Measurements from ENCODE around the gene RCVRN.

RCVRN gene

DNA sequence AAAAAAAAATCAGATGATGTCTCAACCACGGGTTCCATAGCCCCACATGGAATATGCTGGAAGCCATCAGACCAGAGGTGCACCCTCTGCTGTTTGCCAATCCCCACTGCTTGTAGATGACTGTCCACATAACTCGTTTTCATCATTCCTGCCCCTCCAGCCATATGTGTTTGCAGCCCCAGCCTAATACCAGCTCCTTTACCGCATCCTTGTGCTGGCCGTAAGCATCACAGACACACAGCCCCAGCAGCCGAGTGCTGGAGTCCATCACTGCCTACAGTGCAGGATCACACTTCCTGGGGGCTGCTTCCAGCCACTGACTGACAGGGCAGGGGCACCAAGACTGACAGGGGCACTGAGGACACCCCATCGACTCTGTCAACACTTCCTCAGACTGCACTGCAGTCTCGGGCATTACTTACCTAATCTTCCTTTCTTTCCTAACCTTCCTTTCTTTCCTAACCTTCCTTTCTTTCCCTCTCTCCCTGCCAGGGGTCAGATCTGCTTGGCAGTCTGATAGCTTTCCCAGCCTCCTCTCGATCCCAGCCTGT lies 5.0 kb downstream of the RCVRN start:
- ChIA-PET CTCF (interaction anchor here (0.9 to 1.0 kb wide), 2 partner anchors 10 kb away, joined by 3 read pairs; no protein-coding TSS in a partner anchor), POLR2A (no interaction called here)
- TF ChIP-seq TARDBP (IDR thresholded peaks at IDR 0.05) (no peak), SUZ12 (IDR thresholded peaks at IDR 0.05) (no peak), SP1 (IDR thresholded peaks at IDR 0.05) (no peak), LEF1 (IDR thresholded peaks at IDR 0.05; ENCODE audit: borderline replicate concordance) (no peak), FOXM1 (IDR thresholded peaks at IDR 0.05; ENCODE audit: borderline replicate concordance) (no peak), FOXA1 (IDR thresholded peaks at IDR 0.05) (no peak), HDGF (IDR thresholded peaks at IDR 0.05; ENCODE audit: borderline replicate concordance) (no peak), BHLHE40 (IDR thresholded peaks at IDR 0.05; ENCODE audit: borderline replicate concordance) (no peak), ELF4 (IDR thresholded peaks at IDR 0.05) (no peak), L3MBTL2 (conservative IDR thresholded peaks at IDR 0.05) (no peak), ARNT (IDR thresholded peaks at IDR 0.05) (no peak), FOXK2 (IDR thresholded peaks at IDR 0.05) (no peak), ZNF384 (IDR thresholded peaks at IDR 0.05) (no peak)
- TF ChIP-seq, protein P1, sequence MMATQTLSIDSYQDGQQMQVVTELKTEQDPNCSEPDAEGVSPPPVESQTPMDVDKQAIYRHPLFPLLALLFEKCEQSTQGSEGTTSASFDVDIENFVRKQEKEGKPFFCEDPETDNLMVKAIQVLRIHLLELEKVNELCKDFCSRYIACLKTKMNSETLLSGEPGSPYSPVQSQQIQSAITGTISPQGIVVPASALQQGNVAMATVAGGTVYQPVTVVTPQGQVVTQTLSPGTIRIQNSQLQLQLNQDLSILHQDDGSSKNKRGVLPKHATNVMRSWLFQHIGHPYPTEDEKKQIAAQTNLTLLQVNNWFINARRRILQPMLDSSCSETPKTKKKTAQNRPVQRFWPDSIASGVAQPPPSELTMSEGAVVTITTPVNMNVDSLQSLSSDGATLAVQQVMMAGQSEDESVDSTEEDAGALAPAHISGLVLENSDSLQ (IDR thresholded peaks at IDR 0.05), result no peak
- DNase-seq (ENCODE audit: extremely low spot score), result no peak

DNA sequence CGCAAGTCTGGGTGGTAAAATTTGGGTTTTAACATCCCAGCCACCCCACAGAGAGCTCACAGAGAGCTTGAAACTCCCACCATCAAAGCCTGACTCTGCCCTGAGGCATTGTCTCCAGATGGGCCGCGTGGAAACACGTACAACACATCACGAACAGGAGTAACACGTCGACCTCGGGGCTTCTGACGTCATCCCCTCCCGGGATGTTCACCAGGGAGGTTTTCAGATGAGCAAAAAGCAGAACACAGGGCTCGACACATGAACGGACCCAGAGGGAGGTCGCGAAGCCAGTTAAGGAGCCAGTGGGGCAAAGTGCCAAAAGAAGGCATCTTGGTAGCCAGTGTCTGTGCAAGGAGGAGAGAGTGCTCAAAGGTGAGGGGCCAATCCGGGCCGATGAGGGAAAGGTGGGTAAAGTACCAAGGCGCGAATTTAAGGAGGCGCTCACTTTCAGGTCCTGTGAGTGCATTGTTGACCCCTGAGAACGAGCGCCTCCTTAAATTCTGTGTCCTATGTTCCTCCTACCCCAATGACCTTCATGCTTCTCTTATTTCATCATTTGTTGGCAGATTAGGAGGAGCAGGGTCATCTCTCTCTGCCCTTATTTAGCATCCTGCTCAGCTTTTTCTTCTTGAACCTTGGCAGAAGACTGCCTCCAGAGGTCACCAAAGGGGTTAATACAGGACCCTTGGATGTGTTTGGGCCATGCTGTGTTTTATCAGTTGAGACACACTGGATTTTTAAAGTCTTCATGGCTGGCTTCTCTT lies 5.6 kb downstream of the RCVRN start:
- TF ChIP-seq ARNT (IDR thresholded peaks at IDR 0.05), result no peak
- TF ChIP-seq, protein P1 (IDR thresholded peaks at IDR 0.05), result no peak
- no peak for TF ChIP-seq FOXM1 (IDR thresholded peaks at IDR 0.05; ENCODE audit: borderline replicate concordance)
- no peak for TF ChIP-seq TARDBP (IDR thresholded peaks at IDR 0.05)
- no peak for TF ChIP-seq FOXK2 (IDR thresholded peaks at IDR 0.05)
- TF ChIP-seq LEF1 (IDR thresholded peaks at IDR 0.05; ENCODE audit: borderline replicate concordance), result no peak
- TF ChIP-seq CTBP1 (IDR thresholded peaks at IDR 0.05; ENCODE audit: borderline replicate concordance), result no peak
- no peak for TF ChIP-seq SP1 (IDR thresholded peaks at IDR 0.05)
- TF ChIP-seq FOXA1 (IDR thresholded peaks at IDR 0.05), result no peak
- no peak for TF ChIP-seq SUZ12 (IDR thresholded peaks at IDR 0.05)
- TF ChIP-seq BHLHE40 (IDR thresholded peaks at IDR 0.05; ENCODE audit: borderline replicate concordance), result no peak
- TF ChIP-seq ZNF384 (IDR thresholded peaks at IDR 0.05), result no peak
- no peak for TF ChIP-seq HDGF (IDR thresholded peaks at IDR 0.05; ENCODE audit: borderline replicate concordance)
- TF ChIP-seq ELF4 (IDR thresholded peaks at IDR 0.05), result no peak
- TF ChIP-seq L3MBTL2 (conservative IDR thresholded peaks at IDR 0.05), result no peak
- TF ChIP-seq NFRKB (IDR thresholded peaks at IDR 0.05), result no peak
- no peak for DNase-seq (ENCODE audit: extremely low spot score)
- POLR2A ChIA-PET, result no interaction called here
- CTCF ChIA-PET, result no interaction called here

DNA sequence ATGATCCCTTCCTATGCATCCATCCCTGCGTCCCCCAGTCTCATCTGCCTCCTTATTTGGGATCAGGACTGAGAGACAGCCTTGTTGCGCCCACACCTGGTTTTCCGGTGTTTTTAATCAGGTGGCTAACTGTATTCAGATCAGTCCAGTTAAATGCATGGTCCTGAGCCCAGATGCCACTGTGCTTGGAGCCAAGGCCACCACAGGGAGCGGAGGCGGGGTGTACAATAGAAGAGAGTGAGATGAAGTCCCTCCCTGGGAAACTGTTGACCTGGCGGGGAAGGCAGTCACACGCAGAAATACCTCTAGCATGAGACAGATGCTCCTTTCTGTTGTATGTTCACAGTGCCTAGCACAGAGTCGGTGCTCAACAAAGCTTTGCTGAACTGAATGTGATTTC lies 6.3 kb downstream of the RCVRN start:
- TF ChIP-seq BHLHE40 (IDR thresholded peaks at IDR 0.05; ENCODE audit: borderline replicate concordance), result no peak
- TF ChIP-seq HDGF (IDR thresholded peaks at IDR 0.05; ENCODE audit: borderline replicate concordance), result no peak
- no peak for TF ChIP-seq SP1 (IDR thresholded peaks at IDR 0.05)
- TF ChIP-seq FOXA1 (IDR thresholded peaks at IDR 0.05), result no peak
- no peak for TF ChIP-seq TARDBP (IDR thresholded peaks at IDR 0.05)
- no peak for TF ChIP-seq ARNT (IDR thresholded peaks at IDR 0.05)
- TF ChIP-seq CTBP1 (IDR thresholded peaks at IDR 0.05; ENCODE audit: borderline replicate concordance), result no peak
- no peak for TF ChIP-seq FOXM1 (IDR thresholded peaks at IDR 0.05; ENCODE audit: borderline replicate concordance)
- no peak for TF ChIP-seq ELF4 (IDR thresholded peaks at IDR 0.05)
- no peak for TF ChIP-seq LEF1 (IDR thresholded peaks at IDR 0.05; ENCODE audit: borderline replicate concordance)
- no peak for TF ChIP-seq ZNF384 (IDR thresholded peaks at IDR 0.05)
- TF ChIP-seq NFRKB (IDR thresholded peaks at IDR 0.05), result no peak
- no peak for TF ChIP-seq FOXK2 (IDR thresholded peaks at IDR 0.05)
- no peak for TF ChIP-seq SUZ12 (IDR thresholded peaks at IDR 0.05)
- ChIA-PET CTCF (no interaction called here), POLR2A (no interaction called here)
- DNase-seq (ENCODE audit: extremely low spot score), result no peak

DNA sequence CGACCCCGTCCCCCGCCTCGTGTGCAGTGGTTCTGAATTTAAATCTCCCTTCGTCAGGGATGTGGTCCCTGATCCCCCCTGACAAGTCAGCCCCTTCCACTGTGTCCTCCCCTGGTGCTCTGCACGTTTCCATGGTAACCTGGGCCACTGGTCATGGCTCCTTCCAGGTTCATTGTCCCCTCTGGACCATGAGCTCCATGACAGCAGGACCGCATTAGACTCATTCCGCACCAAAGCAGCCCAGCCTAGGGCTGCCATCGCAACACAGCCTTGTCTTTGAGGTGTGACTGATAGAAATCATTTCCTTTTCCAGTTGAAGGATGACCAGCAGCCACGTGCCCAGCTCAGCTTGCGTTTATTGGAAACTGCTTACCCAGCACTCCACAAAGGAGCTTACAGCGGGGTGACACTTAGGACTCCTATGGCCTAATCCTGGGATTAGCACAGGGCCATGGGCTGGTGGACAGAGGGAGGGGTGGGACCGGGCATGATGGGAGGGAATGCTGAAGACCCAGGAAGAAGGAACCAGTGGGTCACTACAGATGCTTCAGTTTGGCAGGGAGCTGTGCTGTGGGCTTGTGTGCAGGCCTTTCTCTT lies 7.6 kb downstream of the RCVRN start:
- no peak for DNase-seq (ENCODE audit: extremely low spot score)
- POLR2A ChIA-PET, result no interaction called here
- CTCF ChIA-PET, result no interaction called here
- TF ChIP-seq, protein P1 (IDR thresholded peaks at IDR 0.05), result no peak
- TF ChIP-seq SUZ12 (IDR thresholded peaks at IDR 0.05) (no peak), L3MBTL2 (conservative IDR thresholded peaks at IDR 0.05) (no peak), ZNF384 (IDR thresholded peaks at IDR 0.05) (no peak), FOXK2 (IDR thresholded peaks at IDR 0.05) (no peak), TARDBP (IDR thresholded peaks at IDR 0.05) (no peak), BHLHE40 (IDR thresholded peaks at IDR 0.05; ENCODE audit: borderline replicate concordance) (no peak), LEF1 (IDR thresholded peaks at IDR 0.05; ENCODE audit: borderline replicate concordance) (no peak), FOXM1 (IDR thresholded peaks at IDR 0.05; ENCODE audit: borderline replicate concordance) (no peak), HDGF (IDR thresholded peaks at IDR 0.05; ENCODE audit: borderline replicate concordance) (no peak), FOXA1 (IDR thresholded peaks at IDR 0.05) (no peak), ELF4 (IDR thresholded peaks at IDR 0.05) (no peak), CTBP1 (IDR thresholded peaks at IDR 0.05; ENCODE audit: borderline replicate concordance) (no peak), NFRKB (IDR thresholded peaks at IDR 0.05) (no peak), SP1 (IDR thresholded peaks at IDR 0.05) (no peak), ARNT (IDR thresholded peaks at IDR 0.05) (no peak)

DNA sequence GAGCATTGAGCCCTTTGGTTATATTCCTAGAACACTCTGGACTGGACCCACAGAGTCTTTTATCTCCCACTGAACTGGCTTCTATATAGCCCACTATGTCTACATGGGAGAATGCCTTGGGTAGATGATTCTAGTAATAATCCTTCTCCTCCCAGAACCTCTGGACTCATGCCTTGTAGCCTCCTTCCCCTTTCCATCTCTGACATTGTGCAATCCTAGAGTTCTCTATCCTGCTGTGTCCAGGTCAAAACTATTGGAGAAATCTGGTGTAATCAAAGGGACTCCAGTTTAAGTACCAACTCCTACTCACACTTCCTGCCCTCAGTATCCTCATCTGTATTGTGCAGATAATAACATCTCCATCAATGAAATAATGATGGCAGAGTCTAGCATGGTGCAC lies 9.1 kb downstream of the RCVRN start:
- no peak for TF ChIP-seq HDGF (IDR thresholded peaks at IDR 0.05; ENCODE audit: borderline replicate concordance)
- no peak for TF ChIP-seq SP1 (IDR thresholded peaks at IDR 0.05)
- POLR2A ChIA-PET, result no interaction called here
- no peak for DNase-seq (ENCODE audit: extremely low spot score)
- CTCF ChIA-PET, result no interaction called here
